ENCODE data around the gene AFAP1.

Gene AFAP1

DNA sequence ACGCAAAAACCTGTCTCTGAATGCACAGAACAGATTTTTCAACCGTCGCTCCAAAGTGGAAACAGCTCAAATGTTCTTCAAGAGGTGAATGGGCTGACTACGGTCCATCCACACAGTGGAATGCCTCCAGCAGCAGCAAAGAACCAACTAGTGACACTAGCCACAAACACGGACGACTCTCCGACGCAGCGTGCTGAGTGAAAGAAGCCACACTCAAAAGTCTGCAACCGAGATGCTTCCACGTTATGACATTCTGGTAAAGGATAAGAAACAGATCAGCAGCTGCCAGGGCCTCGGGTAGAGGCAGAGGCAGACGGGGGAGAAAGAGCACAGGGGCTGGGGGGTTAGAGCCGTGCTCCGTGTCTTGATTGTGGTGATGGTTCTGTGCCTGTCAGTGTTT is 125.2 kb downstream of the AFAP1 start:
- no peak overlapping the region for H3K9ac ChIP-seq
- H3K27ac ChIP-seq = no peak overlapping the region
- no peak overlapping the region for H3K4me3 ChIP-seq
- no peak for TF ChIP-seq Cebpa-rat (IDR thresholded peaks at IDR 0.05)
- H4K20me1 ChIP-seq = peaks cover 0 to 4% (median 0%) of the 10 kb centered on the region in 11 experiments; a peak in 2 of 22 replicates
- H3K4me1 ChIP-seq = peaks cover 0 to 10% (median 0%) of the 10 kb centered on the region in 10 experiments; a peak in 2 of 20 replicates
- no peaks in the 10 kb centered on the region for H3K27me3 ChIP-seq
- peaks cover 0 to 75% (median 8%) of the 10 kb centered on the region in 11 experiments; a peak in 9 of 22 replicates for H3K36me3 ChIP-seq
- H3K9me3 ChIP-seq (replicated peaks in 1 of 11) = no peaks in the 10 kb centered on the region
- H3K4me2 ChIP-seq = no peak overlapping the region

DNA sequence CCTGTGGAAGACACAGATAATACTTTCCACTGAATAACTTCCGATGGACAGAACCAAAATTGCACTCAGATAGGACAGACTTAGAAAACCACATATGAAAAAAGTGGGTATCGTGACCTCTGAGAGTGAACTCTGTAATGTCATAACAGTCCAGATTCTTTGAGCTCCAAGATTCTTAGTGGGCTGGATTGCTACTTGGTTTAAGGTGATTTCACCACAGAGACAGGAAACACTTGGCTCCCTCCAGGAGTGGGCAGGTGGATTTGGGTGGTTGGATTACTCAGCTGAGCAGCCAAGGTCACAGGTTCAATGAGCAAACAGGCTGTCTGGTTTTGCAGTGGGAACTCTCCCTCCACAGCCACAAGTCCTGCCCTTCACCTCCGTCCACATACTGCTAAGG is 126.0 kb downstream of the AFAP1 start:
- H3K27ac ChIP-seq = no peak overlapping the region
- H3K36me3 ChIP-seq = peaks cover 0 to 71% (median 8%) of the 10 kb centered on the region in 11 experiments; a peak in 9 of 22 replicates
- no peak for TF ChIP-seq Cebpa-rat (IDR thresholded peaks at IDR 0.05)
- no peak overlapping the region for H3K9ac ChIP-seq
- H3K4me3 ChIP-seq = no peak overlapping the region
- no peak overlapping the region for H3K4me2 ChIP-seq
- no peaks in the 10 kb centered on the region; a peak in 1 of 22 replicates for H4K20me1 ChIP-seq
- H3K27me3 ChIP-seq = no peaks in the 10 kb centered on the region
- no peaks in the 10 kb centered on the region for H3K9me3 ChIP-seq (replicated peaks in 1 of 11)
- peaks cover 0 to 10% (median under 1%) of the 10 kb centered on the region in 10 experiments; a peak in 9 of 20 replicates for H3K4me1 ChIP-seq

DNA sequence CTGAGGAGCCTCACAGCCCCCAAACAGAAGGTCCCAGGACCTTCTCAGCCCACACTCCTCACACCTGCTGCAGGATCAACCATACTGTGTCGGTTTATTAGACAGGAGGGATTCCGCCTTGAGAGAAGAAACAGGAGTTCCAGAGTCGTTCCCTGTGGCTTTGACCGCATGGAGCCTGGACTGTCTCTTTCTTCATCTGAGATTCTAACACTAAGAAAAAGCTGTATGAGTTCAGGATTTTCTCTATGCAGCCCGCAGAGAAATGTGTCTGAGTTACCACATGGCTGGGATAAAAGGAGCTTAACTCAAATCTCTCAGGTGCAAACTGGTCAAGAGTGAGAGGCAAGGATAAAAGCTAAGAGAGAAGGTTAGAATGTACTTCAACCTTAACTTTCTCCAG is 126.7 kb downstream of the AFAP1 start:
- Histone ChIP-seq H3K4me2 (no peak overlapping the region), H4K20me1 (no peaks in the 10 kb centered on the region; a peak in 1 of 22 replicates), H3K27me3 (no peaks in the 10 kb centered on the region), H3K27ac (no peak overlapping the region), H3K4me1 (peaks cover 0 to 10% (median 2%) of the 10 kb centered on the region in 10 experiments; a peak in 10 of 20 replicates), H3K36me3 (peaks cover 0 to 71% (median 7%) of the 10 kb centered on the region in 11 experiments; a peak in 9 of 22 replicates), H3K9me3 (replicated peaks in 1 of 11) (no peaks in the 10 kb centered on the region), H3K9ac (no peak overlapping the region), H3K4me3 (no peak overlapping the region)
- no peak for TF ChIP-seq Cebpa-rat (IDR thresholded peaks at IDR 0.05)

DNA sequence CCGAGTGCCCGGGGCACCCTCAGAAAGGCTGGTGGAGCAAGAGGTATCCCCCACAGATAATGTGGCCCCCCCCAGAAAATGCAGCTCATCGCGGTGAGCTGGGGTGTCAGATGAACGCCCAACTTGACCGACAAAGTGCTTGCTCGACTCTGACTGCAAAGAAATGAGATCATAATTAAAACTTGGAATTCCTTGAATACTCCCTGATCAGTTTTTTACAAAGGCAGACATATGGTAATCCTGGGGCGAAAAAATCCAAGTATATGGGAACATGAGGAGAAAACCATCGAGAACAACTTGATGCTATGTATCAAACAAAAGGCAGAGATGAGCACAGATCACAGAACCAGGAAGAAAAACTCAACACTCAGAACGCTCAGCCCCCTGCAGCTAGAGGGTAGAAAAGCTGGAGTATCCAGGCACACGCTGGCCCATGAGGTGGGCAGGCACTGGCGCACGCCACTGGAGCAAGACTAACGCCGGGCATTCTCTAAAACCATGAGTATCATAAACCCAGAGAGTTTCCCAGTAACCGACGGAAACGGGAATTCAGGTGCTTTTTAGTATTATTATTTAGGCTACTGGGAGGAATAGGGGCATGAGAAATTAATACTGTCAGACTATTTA is 127.3 kb downstream of the AFAP1 start:
- no peaks in the 10 kb centered on the region for H3K9me3 ChIP-seq (replicated peaks in 1 of 11)
- TF ChIP-seq Cebpa-rat (IDR thresholded peaks at IDR 0.05) = no peak
- H4K20me1 ChIP-seq = no peaks in the 10 kb centered on the region; a peak in 1 of 22 replicates
- no peak overlapping the region for H3K4me2 ChIP-seq
- no peak overlapping the region for H3K9ac ChIP-seq
- H3K4me3 ChIP-seq = no peak overlapping the region
- H3K4me1 ChIP-seq = peaks cover 0 to 15% (median 8%) of the 10 kb centered on the region in 10 experiments; a peak in 11 of 20 replicates
- H3K27me3 ChIP-seq = no peaks in the 10 kb centered on the region
- H3K27ac ChIP-seq = no peak overlapping the region
- H3K36me3 ChIP-seq = peaks cover 0 to 70% (median 7%) of the 10 kb centered on the region in 11 experiments; a peak in 8 of 22 replicates

DNA sequence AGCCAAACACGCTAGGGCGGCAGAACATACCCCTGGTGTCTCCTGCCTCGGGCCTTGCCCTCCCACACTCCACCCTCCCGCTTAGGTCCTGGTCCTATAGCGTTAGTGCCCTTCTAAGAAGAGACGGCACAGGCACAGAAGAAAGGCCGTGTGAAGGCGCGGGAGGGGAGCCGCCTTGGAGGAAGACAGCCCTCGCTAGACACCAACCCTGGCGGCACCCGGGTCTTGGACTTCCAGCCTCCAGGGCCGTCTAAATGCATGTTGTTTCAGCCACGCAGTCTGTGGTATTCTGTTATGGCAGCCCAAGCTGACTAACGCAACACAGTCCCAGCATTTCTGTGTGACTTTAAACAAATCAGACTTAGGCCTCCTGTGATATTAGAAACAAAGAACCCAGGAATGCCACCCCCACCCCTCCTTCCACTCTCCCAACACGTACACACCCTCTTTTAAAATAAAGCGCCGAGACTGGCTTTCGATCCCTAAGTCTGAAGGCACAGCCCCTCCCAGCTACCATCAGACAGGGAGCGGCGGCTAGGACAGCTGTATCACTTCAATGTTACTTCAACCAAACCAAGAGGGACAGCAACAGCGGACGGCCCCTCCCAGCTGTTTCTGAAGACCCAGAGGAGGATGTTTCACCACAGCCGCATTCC is 128.0 kb downstream of the AFAP1 start:
- H3K36me3 ChIP-seq = peaks cover 0 to 64% (median 7%) of the 10 kb centered on the region in 11 experiments; a peak in 8 of 22 replicates
- H3K4me3 ChIP-seq = no peak overlapping the region
- H3K4me1 ChIP-seq = peaks cover 0 to 19% (median 9%) of the 10 kb centered on the region in 10 experiments; a peak in 11 of 20 replicates
- H4K20me1 ChIP-seq = no peaks in the 10 kb centered on the region; a peak in 1 of 22 replicates
- no peak overlapping the region for H3K9ac ChIP-seq
- no peaks in the 10 kb centered on the region for H3K9me3 ChIP-seq (replicated peaks in 1 of 11)
- no peaks in the 10 kb centered on the region for H3K27me3 ChIP-seq
- no peak overlapping the region; a peak in 1 of 22 replicates for H3K4me2 ChIP-seq
- no peak overlapping the region for H3K27ac ChIP-seq
- TF ChIP-seq Cebpa-rat (IDR thresholded peaks at IDR 0.05) = no peak

DNA sequence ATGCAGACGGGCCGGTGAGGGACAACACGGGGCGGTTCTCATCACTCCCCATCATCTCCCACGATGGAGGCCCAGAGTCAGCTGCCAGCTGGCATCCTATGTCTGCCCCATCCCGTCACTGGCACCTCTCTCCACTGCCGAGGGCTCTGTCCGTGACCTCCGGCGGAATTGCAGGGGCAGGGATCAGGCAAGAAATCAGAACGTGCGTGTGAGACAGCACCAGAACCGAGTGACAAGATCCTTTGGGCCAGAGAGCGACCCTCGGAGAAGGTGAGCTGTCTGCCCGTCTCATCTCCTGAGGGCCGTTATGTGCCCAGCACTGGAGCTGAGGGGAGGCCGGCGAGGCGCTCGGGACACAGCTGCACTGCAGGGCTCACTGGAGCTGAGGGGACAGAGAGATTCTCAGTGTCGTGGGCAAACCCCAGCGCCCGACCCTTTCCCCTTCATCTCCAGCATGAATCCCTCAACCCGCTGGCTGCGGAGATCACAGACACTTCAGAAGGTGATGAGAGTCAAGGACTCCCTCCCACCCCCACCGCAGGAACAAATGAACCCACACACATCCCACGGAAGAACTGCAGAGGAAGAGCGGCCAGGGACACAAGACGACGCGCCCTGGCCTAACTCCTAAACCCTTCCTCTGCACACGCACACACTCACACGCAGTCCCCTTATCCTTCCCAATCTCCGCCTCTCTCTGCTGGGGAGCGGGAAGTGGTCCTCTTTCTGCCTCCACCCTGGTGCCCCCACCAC is 128.7 kb downstream of the AFAP1 start:
- Histone ChIP-seq H3K9me3 (replicated peaks in 1 of 11) (no peaks in the 10 kb centered on the region), H3K36me3 (peaks cover 0 to 58% (median 7%) of the 10 kb centered on the region in 11 experiments; a peak in 8 of 22 replicates), H3K27me3 (no peaks in the 10 kb centered on the region), H3K9ac (no peak overlapping the region), H4K20me1 (no peaks in the 10 kb centered on the region; a peak in 1 of 22 replicates), H3K4me3 (no peak overlapping the region), H3K27ac (no peak overlapping the region), H3K4me2 (no peak overlapping the region), H3K4me1 (peaks cover 0 to 19% (median 8%) of the 10 kb centered on the region in 10 experiments; a peak in 11 of 20 replicates)
- no peak for TF ChIP-seq Cebpa-rat (IDR thresholded peaks at IDR 0.05)

DNA sequence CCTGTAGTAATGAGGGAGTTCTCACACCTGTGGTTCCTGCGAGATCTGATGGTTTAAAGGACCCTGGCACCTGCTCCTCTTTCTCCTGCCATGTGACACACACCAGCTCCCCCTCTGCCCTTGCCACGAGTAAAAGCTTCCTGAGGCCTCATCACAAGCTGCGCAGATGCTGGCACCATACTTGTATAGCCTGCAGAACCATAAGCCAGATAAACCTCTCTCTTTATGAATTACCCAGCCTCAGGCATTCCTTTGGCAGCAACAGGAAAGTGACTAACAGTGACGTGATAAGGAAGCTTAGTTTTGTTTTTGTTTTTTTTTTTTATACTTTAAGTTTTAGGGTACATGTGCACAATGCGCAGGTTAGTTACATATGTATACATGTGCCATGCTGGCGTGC is 130.9 kb downstream of the AFAP1 start:
- Histone ChIP-seq H4K20me1 (no peaks in the 10 kb centered on the region; a peak in 1 of 22 replicates), H3K36me3 (peaks cover 0 to 38% (median 0%) of the 10 kb centered on the region in 11 experiments; a peak in 6 of 22 replicates), H3K9me3 (replicated peaks in 1 of 11) (no peaks in the 10 kb centered on the region), H3K27ac (no peak overlapping the region), H3K4me3 (no peak overlapping the region), H3K4me2 (peak overlapping the region in 3 of 11 experiments; percentile 43 to 46 (median 45); a peak in 6 of 22 replicates), H3K9ac (no peak overlapping the region), H3K4me1 (peaks cover 0 to 19% (median 6%) of the 10 kb centered on the region in 10 experiments; a peak in 11 of 20 replicates), H3K27me3 (no peaks in the 10 kb centered on the region)
- TF ChIP-seq Cebpa-rat (IDR thresholded peaks at IDR 0.05) = no peak

DNA sequence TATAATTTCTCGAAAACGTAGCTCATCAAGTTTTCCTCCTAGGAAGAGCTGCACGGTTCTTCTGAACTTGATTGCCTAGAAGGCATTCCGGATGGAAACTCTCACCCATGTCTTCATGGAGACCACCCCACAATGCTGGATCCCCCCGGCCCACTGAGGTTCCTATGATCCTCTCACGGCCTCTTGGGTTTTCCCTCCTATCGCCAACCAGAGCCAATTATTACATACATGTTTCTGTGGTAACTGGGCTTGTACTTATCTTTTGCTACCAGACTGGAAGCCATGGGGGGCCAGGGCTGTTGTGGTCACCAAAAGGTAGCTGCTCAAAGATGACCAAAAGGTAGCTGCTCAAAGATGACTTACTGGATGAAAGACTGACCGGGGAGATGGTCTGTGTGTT is 131.5 kb downstream of the AFAP1 start:
- no peak for TF ChIP-seq Cebpa-rat (IDR thresholded peaks at IDR 0.05)
- peaks cover 0 to 32% (median 0%) of the 10 kb centered on the region in 11 experiments; a peak in 6 of 22 replicates for H3K36me3 ChIP-seq
- H3K27me3 ChIP-seq = no peaks in the 10 kb centered on the region
- H3K9ac ChIP-seq = no peak overlapping the region
- H3K4me3 ChIP-seq = no peak overlapping the region
- H3K4me1 ChIP-seq = peaks cover 0 to 19% (median 7%) of the 10 kb centered on the region in 10 experiments; a peak in 14 of 20 replicates
- no peaks in the 10 kb centered on the region for H3K9me3 ChIP-seq (replicated peaks in 1 of 11)
- H3K4me2 ChIP-seq = peak overlapping the region in 3 of 11 experiments; percentile 43 to 46 (median 45); a peak in 4 of 22 replicates
- H4K20me1 ChIP-seq = peaks cover 0 to 4% (median 0%) of the 10 kb centered on the region in 11 experiments; a peak in 2 of 22 replicates
- no peak overlapping the region for H3K27ac ChIP-seq

Data from BLaER1 treated with 17β-estradiol and CSF1 and Interleukin-3, amounts not matched to agents 10 nM and 100 nM (cell line).